Vagina (tissue), 2 donors: ENCODE results near the gene SLC26A2. TPM values are rescaled to one million over a fixed set of nuclear protein-coding genes. Genes with fewer than 3 reads are reported as not detected.
"Not testable (repeated sequence)": the region's sequence is repeated elsewhere in the genome, so short reads cannot be mapped to it uniquely, and the experiment has no call there.

Source experiments
- DNase-seq, 2 donors: peaks; one replicate each; pipeline ENCODE4 v3.0.0-alpha.2; 2017; ENCODE audit errors: extremely low spot score in 2 of 2
- H3K27ac ChIP-seq: fragments of 200-600 bp; sonication (generic); one replicate; pipeline ENCODE4 v1.5.1; 2019
- H3K27me3 ChIP-seq: fragments of 200-600 bp; sonication (generic); one replicate; pipeline ENCODE4 v1.5.1; 2019
- H3K36me3 ChIP-seq, 2 donors: fragments of 200-600 bp; sonication (generic); one replicate each; pipeline ENCODE4 v1.5.1; 2017 to 2019
- H3K4me1 ChIP-seq: fragments of 200-600 bp; sonication (generic); one replicate; pipeline ENCODE4 v1.5.1; 2019
- H3K4me3 ChIP-seq, 2 donors: fragments of 200-600 bp; sonication (generic); 1 replicate in 1 of 2; 2 replicates in 1 of 2; pipeline ENCODE4 v1.5.1; 2016 to 2019
- H3K9me3 ChIP-seq: fragments of 200-600 bp; sonication (generic); one replicate; pipeline ENCODE4 v1.5.1; 2019
- CTCF ChIP-seq, 3 experiments: fragments of 450-650 bp in 2 of 3; fragments of 200-600 bp in 1 of 3; sonication (generic) in 1 of 3; IDR thresholded peaks; one replicate each; pipeline ENCODE4 v1.5.1; 2017 to 2019; ENCODE audit warnings: antibody characterized with exemption in 3 of 3, mild to moderate bottlenecking in 2 of 3, moderate library complexity in 2 of 3
- POLR2A ChIP-seq, 2 donors: fragments of 450-650 bp; IDR thresholded peaks; one replicate each; pipeline ENCODE4 v1.6.1; 2017; ENCODE audit warnings: antibody characterized with exemption in 2 of 2, mild to moderate bottlenecking in 2 of 2, moderate library complexity in 2 of 2
- POLR2AphosphoS5 ChIP-seq, 2 donors: sonication (generic); formaldehyde crosslinking; IDR thresholded peaks; one replicate each; pipeline ENCODE4 v1.9.0; 2017; ENCODE audit warnings: antibody characterized with exemption in 2 of 2, mild to moderate bottlenecking in 2 of 2, low read depth in 1 of 2; ENCODE audit not compliant: insufficient read depth in 1 of 2
- intact Hi-C: fragments of 100-400 bp; cut with DNase I; formaldehyde crosslinking; loops from one replicate; pipeline ENCODE4 v1.15.1; 2023
- total RNA-seq: library from RNA; depleted of rRNA; stranded (reverse); fragments of >200 nt; gene quantifications from one replicate; pipeline ENCODE4 v1.2.3, GENCODE V29; 2016

Gene SLC26A2
- total RNA-seq, 1 donor from 2014 or later: 13.3 TPM

- H3K27me3 ChIP-seq, H3K27ac ChIP-seq, DNase-seq, intact Hi-C loops, H3K36me3 ChIP-seq, H3K4me3 ChIP-seq, H3K9me3 ChIP-seq: not testable (repeated sequence)
- TF ChIP-seq POLR2AphosphoS5 (IDR thresholded peaks at IDR 0.05; ENCODE audit: insufficient read depth in 1 of 2, low read depth in 1 of 2): peak in 1 of 2 donors; percentile 19
- peaks cover 11% of the 10 kb centered on the region for H3K4me1 ChIP-seq
These were observed 17.2 kb upstream of the SLC26A2 start for GRCh38 chr5:149943177-149943949.

- no peaks in the 10 kb centered on the region for H3K27me3 ChIP-seq
- H3K27ac ChIP-seq: no peak within 1 kb of the TSS
- no peak for TF ChIP-seq CTCF (IDR thresholded peaks at IDR 0.05)
- no peak for TF ChIP-seq POLR2A (IDR thresholded peaks at IDR 0.05)
- TF ChIP-seq POLR2AphosphoS5 (IDR thresholded peaks at IDR 0.05; ENCODE audit: insufficient read depth in 1 of 2, low read depth in 1 of 2): no peak
- DNase-seq: no peak
- no peaks in the 10 kb centered on the region for H3K36me3 ChIP-seq
- no peaks in the 10 kb centered on the region for H3K9me3 ChIP-seq
- intact Hi-C loops: no loop called here
- no peak within 1 kb of the TSS for H3K4me3 ChIP-seq
- H3K4me1 ChIP-seq: peaks cover 6% of the 10 kb centered on the region
These were observed 15.9 kb upstream of the SLC26A2 start, which contains the start of gene PDE6A for GRCh38 chr5:149944666-149945065. Gene PDE6A (minus strand): TSS chr5:149944793. CDS start chr5:149944673, 120 bp downstream.

- H3K36me3 ChIP-seq: no peaks in the 10 kb centered on the region
- DNase-seq: no peak
- H3K4me1 ChIP-seq: no peaks in the 10 kb centered on the region
- no peak for TF ChIP-seq POLR2AphosphoS5 (IDR thresholded peaks at IDR 0.05; ENCODE audit: insufficient read depth in 1 of 2, low read depth in 1 of 2)
- H3K27me3 ChIP-seq: no peaks in the 10 kb centered on the region
- intact Hi-C loops: no loop called here
- H3K4me3 ChIP-seq: no peak overlapping the region
- no peak overlapping the region for H3K27ac ChIP-seq
- H3K9me3 ChIP-seq: no peaks in the 10 kb centered on the region
These were observed 14.4 kb upstream of the SLC26A2 start for GRCh38 chr5:149946118-149946517.

- no peaks in the 10 kb centered on the region for H3K4me1 ChIP-seq
- no peak overlapping the region for H3K4me3 ChIP-seq
- no peak for TF ChIP-seq POLR2AphosphoS5 (IDR thresholded peaks at IDR 0.05; ENCODE audit: insufficient read depth in 1 of 2, low read depth in 1 of 2)
- no peak for TF ChIP-seq CTCF (IDR thresholded peaks at IDR 0.05)
- no peak for TF ChIP-seq POLR2A (IDR thresholded peaks at IDR 0.05)
- DNase-seq: no peak
- no peaks in the 10 kb centered on the region for H3K9me3 ChIP-seq
- no peak overlapping the region for H3K27ac ChIP-seq
- H3K36me3 ChIP-seq: no peaks in the 10 kb centered on the region
- intact Hi-C loops: no loop called here
- no peaks in the 10 kb centered on the region for H3K27me3 ChIP-seq
These were observed 11.6 kb upstream of the SLC26A2 start for GRCh38 chr5:149948993-149949392.

GRCh38 chr5:149951138-149951749, 9.3 kb upstream of the SLC26A2 start:
- Histone ChIP-seq H3K9me3 (no peaks in the 10 kb centered on the region), H3K4me3 (no peak overlapping the region), H3K36me3 (no peaks in the 10 kb centered on the region), H3K27ac (no peak overlapping the region), H3K4me1 (no peaks in the 10 kb centered on the region), H3K27me3 (no peaks in the 10 kb centered on the region)
- no peak for DNase-seq
- intact Hi-C loops: loop anchor here (10.0 kb wide), 1 partner anchor 464 kb away; the partner anchor contains the start of gene CD74
- no peak for TF ChIP-seq POLR2AphosphoS5 (IDR thresholded peaks at IDR 0.05; ENCODE audit: insufficient read depth in 1 of 2, low read depth in 1 of 2)
- no peak for TF ChIP-seq CTCF (IDR thresholded peaks at IDR 0.05)
- no peak for TF ChIP-seq POLR2A (IDR thresholded peaks at IDR 0.05)
